SK-N-MC (cell line): ENCODE data around the gene ICA1L.
A peak's percentile ranks its signal among the peaks of the same experiment; 100 is the strongest.

Experiments
- DNase-seq: peaks from one replicate; pipeline ENCODE4 v3.0.0-alpha.2; 2011; ENCODE audit warnings: low read depth, low spot score
- H3K27ac ChIP-seq: fragments of 200-600 bp; sonication (generic); 2 replicates; pipeline ENCODE4 v1.5.1; 2016; ENCODE audit warnings: mixed run types
- H3K36me3 ChIP-seq: fragments of 200-600 bp; sonication (generic); 2 replicates; pipeline ENCODE4 v1.6.1; 2017; ENCODE audit warnings: antibody characterized with exemption, low read length, mixed read lengths; ENCODE audit not compliant: insufficient read depth
- H3K4me3 ChIP-seq: fragments of 200-600 bp; sonication (generic); 2 replicates; pipeline ENCODE4 v1.5.1; 2016
- H3K9ac ChIP-seq: fragments of 200-600 bp; sonication (generic); 2 replicates; pipeline ENCODE4 v1.8.0; 2017; ENCODE audit warnings: mixed run types, mixed read lengths; ENCODE audit not compliant: insufficient read length
- H3K9me3 ChIP-seq: fragments of 200-600 bp; sonication (generic); 2 replicates; pipeline ENCODE4 v1.6.1; 2017; ENCODE audit warnings: low read depth, mild to moderate bottlenecking, antibody characterized with exemption, low read length, moderate library complexity, mixed read lengths
- EZH2 ChIP-seq: fragments of 200-600 bp; sonication (generic); IDR thresholded peaks from one replicate; pipeline ENCODE4 v1.6.1; 2017; ENCODE audit warnings: antibody characterized with exemption
- FOXP2 ChIP-seq: optimal IDR thresholded peaks from 2 replicates; pipeline ENCODE3; 2011; ENCODE audit warnings: mild to moderate bottlenecking, moderate library complexity; ENCODE audit not compliant: insufficient read depth; ENCODE audit errors: extremely low read length, control extremely low read depth
- POLR2AphosphoS5 ChIP-seq: IDR thresholded peaks from 2 replicates; pipeline ENCODE4 v1.6.1; 2012; ENCODE audit warnings: mild to moderate bottlenecking, low read depth, low read length, borderline replicate concordance

The ICA1L gene

DNA sequence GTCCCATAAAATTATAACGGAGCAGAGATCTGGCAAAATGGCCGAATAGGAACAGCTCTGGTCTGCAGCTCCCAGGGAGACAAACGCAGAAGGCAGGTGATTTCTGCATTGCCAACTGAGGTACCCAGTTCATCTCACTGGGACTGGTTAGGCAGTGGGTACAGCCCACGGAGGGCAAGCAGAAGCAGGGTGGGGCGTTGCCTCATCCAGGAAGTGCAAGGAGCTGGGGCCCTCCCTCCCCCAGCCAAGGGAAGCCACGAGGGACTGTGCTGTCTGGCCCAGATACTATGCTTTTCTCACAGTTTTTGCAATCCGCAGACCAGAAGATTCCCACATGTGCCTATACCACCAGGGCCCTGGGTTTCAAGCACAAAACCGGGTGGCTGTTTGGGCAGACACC is 22.8 kb downstream of the ICA1L start:
- no peak for DNase-seq
- H3K36me3 ChIP-seq, result no peaks in the 10 kb centered on the region
- no peak overlapping the region for H3K4me3 ChIP-seq
- no peak overlapping the region for H3K9ac ChIP-seq
- no peak overlapping the region for H3K27ac ChIP-seq
- TF ChIP-seq FOXP2 (no peak), EZH2 (no peak), POLR2AphosphoS5 (no peak)
- H3K9me3 ChIP-seq, result no peaks in the 10 kb centered on the region

DNA sequence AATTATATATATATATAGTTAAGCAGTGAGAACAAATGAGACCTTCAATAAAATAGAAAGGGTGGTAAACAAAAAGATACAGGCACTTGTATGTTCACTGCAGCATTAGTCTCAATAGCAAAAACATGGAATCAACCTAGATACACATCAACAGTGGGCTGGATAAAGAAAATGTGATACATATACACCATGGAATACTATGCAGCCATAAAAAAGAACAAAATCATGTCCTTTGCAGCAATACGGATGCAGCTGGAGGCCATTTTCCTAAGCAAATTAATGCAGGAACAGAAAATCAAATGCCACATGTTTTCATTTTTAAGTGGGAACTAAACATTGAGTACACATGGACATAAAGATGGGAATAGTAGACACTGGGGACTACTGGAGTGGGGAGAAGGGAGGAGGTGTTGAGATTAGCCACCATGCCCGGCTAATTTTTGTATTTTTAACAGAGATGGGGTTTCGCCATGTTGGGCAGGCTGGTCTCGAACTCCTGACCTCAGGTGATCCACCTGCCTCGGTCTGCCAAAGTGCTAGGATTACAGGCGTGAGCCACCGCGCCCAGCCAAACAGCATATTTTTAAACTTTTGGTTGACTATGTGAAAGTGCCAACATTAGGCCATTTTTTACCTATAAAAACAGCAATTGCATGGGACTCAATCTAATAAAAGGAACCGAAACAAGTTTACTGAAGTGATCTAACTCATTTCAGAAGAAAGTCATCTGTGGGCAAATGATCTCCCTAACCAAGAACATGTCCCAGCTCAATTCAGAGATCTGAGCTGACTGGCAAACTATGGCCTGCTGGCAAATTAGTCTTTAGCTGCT is 23.7 kb downstream of the ICA1L start:
- H3K4me3 ChIP-seq, result no peak overlapping the region
- no peaks in the 10 kb centered on the region for H3K9me3 ChIP-seq
- no peaks in the 10 kb centered on the region for H3K36me3 ChIP-seq
- DNase-seq, result no peak
- no peak for TF ChIP-seq EZH2
- TF ChIP-seq FOXP2, result no peak
- no peak for TF ChIP-seq POLR2AphosphoS5
- no peak overlapping the region for H3K27ac ChIP-seq
- H3K9ac ChIP-seq, result no peak overlapping the region

DNA sequence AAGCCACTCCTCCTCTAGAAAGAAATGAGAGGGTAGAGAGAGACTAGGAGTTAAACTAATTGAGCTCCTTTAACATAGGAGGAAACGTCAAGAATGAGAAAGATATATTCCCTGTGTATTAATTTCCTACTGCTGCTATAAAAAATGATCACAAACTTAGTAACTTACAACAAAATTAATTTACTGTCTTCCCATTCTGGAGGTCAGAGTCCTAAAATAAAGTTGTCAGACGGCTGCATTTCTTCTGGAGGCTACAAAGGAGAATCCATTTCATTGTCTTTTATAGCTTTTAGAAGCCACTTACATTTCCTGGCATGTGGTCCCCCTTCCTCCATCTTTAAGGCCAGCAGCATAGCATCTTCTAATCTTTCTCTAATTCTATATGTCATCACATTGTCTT is 26.9 kb downstream of the ICA1L start:
- no peaks in the 10 kb centered on the region for H3K36me3 ChIP-seq
- TF ChIP-seq EZH2, result no peak
- TF ChIP-seq FOXP2, result no peak
- TF ChIP-seq POLR2AphosphoS5, result no peak
- no peak overlapping the region for H3K27ac ChIP-seq
- no peak for DNase-seq
- H3K9ac ChIP-seq, result no peak overlapping the region
- no peaks in the 10 kb centered on the region for H3K9me3 ChIP-seq
- H3K4me3 ChIP-seq, result no peak overlapping the region

DNA sequence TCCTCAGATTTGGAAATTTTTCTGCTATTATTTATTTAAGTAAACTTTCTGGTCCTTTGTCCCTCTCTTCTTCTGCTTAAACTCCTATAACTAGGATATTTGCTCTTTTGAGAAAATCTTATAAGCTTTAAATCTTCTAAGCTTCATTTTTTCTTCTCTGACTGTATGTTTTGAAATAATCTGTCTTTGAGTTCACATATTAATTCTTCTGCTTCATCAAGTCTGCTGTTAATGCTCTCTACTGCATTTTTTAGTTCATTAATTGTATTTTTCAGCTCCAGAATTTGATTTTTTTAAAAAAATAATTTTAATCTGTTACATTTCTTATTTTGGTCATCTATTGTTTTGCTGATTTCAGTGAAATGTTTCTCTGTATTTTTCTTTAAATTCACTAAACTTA is 28.9 kb downstream of the ICA1L start:
- no peak for TF ChIP-seq POLR2AphosphoS5
- Histone ChIP-seq H3K4me3 (no peak overlapping the region), H3K9ac (no peak overlapping the region)

DNA sequence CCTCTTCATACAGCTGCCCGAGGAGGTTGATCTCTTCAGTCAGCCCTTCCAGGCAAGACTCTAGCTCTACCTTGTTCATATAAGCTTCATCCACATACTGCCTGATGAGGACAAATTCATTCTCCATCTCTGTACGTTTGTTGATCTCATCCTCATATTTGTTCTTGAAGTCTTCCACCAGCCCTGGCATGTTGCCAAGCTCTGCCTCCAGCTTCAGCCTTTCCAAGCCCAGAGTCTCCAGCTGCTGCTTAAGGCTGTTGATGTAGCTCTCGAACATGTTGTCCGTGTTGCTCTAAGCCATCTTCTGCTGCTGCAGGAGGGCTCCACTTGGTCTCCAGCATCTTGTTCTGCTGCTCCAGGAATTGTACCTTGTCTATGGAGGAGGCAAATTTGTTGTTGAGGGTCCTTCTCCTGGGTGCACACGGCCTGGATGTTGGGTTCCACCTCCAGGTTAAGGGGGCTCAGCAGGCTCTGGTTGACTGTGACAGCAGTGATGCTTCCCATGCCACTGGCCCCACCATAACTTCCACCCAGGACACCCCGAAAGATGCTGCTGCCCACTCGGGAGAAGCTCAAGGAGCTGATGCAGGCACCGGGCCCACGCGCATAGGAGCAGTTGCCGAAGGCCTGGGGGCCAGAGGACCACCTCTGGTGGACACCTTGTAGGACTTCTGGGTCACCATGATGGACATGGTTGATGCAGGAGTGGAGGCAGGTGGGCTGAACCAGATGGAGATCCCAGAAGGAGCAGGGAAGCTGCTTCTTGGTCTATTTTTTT is 30.3 kb downstream of the ICA1L start:
- no peak overlapping the region for H3K4me3 ChIP-seq
- no peaks in the 10 kb centered on the region for H3K9me3 ChIP-seq
- H3K27ac ChIP-seq, result no peak overlapping the region
- no peaks in the 10 kb centered on the region for H3K36me3 ChIP-seq
- H3K9ac ChIP-seq, result no peak overlapping the region
- DNase-seq, result no peak
- TF ChIP-seq EZH2 (no peak), POLR2AphosphoS5 (no peak), FOXP2 (no peak)

More for the DNA sequence above, 28.9 kb downstream of the ICA1L start:
- Histone ChIP-seq H3K36me3 (no peaks in the 10 kb centered on the region), H3K27ac (no peak overlapping the region), H3K9me3 (no peaks in the 10 kb centered on the region)
- DNase-seq, result no peak

DNA sequence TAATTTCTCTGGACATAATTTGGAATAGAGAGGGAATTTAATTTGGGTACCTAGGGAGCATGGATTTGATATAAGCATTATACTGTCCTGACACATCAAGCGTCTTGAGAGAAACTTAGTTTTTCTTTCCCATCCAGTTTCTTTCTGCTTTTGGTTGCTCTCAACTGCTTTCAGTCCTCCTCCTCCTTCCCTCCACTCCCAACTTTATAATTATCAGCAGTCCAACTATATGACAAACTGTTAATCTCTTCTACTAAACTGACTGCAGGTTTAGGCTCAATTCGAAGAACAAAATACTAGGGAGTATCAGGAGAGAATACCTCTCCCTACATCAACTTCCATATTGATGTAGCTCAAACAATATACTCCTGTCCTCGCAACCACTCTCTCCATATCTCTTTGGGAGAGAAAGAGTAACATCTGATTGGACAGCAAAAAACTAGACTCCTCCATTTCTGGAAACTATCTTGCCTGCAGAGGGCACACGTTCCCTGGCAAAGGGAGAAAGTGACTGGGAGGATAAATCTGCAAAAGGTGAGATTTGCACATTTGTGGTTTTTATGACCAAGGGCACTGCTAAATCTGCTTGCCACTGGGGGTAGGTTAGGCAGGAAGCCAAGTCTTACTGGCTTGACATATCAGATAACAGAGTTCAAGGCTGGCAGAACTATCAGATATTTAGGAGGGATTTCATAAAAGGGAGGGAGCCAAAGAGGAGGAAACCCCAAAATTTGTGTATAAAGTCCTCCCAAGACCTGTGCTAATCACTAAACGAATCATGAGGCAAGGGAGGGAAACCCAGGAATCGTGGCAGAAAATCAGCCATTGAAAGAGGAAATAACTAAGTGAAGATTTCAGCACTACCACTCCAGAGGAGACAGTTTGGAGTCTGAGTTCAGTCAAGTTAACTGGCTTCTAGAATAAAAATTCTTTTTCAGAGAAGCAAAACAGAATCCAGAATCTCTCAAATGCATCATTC is 40.0 kb downstream of the ICA1L start:
- TF ChIP-seq POLR2AphosphoS5, result no peak
- no peak for TF ChIP-seq FOXP2
- TF ChIP-seq EZH2, result no peak
- H3K36me3 ChIP-seq, result no peaks in the 10 kb centered on the region
- no peaks in the 10 kb centered on the region for H3K9me3 ChIP-seq
- H3K27ac ChIP-seq, result no peak overlapping the region
- H3K9ac ChIP-seq, result no peak overlapping the region
- 0 out of 2 replicates have a peak overlapping the region, but pooled peaks have one; percentile 20 for H3K4me3 ChIP-seq
- DNase-seq, result peak; percentile 40

DNA sequence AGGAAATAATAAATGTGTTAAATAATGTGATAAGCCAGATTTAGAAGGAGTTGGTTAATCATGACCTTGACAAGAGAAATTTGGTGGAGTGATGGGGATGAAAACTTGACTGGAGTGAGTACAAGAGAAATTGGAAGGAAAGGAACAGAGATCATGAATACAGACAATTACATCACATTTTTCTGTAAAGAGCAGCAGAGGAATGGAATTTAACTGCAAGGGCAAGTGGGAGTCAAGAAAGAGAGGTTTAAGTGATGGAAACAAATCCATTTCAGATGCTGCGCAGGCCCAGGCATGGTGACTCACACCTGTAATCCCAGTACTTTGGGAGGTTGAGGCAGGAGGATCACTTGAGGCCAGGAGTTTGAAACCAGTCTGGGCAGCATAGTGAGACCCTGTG is 46.7 kb downstream of the ICA1L start:
- TF ChIP-seq FOXP2, result no peak
- no peak for TF ChIP-seq POLR2AphosphoS5
- TF ChIP-seq EZH2, result no peak
- Histone ChIP-seq H3K27ac (no peak overlapping the region), H3K9ac (no peak overlapping the region), H3K36me3 (no peaks in the 10 kb centered on the region), H3K4me3 (no peak overlapping the region), H3K9me3 (no peaks in the 10 kb centered on the region)
- DNase-seq, result no peak

DNA sequence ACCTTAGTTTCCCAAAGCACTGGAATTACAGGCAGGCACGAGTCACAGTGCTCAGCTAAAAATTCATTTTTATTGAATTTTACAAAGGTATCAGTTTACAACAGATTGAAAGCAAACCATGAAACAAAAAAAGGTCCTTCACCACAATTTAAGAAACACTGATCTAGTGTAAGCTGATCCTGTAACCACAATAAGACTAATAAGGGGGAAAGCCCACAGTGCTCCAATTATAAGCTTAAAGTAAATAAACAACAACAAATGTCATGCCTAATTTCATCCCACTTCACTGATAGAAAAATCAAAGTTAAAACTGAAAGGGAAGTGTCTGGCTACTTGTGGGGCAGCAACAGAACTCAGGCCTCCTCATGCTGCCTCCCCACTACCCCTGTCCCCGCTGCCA is 49.2 kb downstream of the ICA1L start:
- no peak for TF ChIP-seq EZH2
- no peak for TF ChIP-seq FOXP2
- no peak for TF ChIP-seq POLR2AphosphoS5
- H3K9ac ChIP-seq, result no peak overlapping the region
- no peak overlapping the region for H3K4me3 ChIP-seq
- no peaks in the 10 kb centered on the region for H3K36me3 ChIP-seq
- no peaks in the 10 kb centered on the region for H3K9me3 ChIP-seq
- DNase-seq, result no peak
- H3K27ac ChIP-seq, result no peak overlapping the region
